Stimulated activated CD8-positive, alpha-beta memory T cell treated with anti-CD3 and anti-CD28 coated beads, Interleukin-4, amount 100 ng/mL, for 1 hour (primary cell): ENCODE data around the gene FOXD4L6.
"Not testable (repeated sequence)": the region's sequence is repeated elsewhere in the genome, so short reads cannot be mapped to it uniquely, and the experiment has no call there.

Source experiments
- DNase-seq, 2 donors: peaks; one replicate each; pipeline ENCODE4 v3.0.0-alpha.2; 2020; ENCODE audit warnings: low read depth in 2 of 2, low spot score in 1 of 2

The FOXD4L6 gene

GRCh38 chr9:41128581-41128980 is at the start of gene FOXD4L6:
Gene FOXD4L6 (minus strand): TSS chr9:41128681. CDS start chr9:41128383, 298 bp downstream.
- not testable (repeated sequence) for DNase-seq

GRCh38 chr9:41174994-41175393 is 46.5 kb upstream of the FOXD4L6 start:
- DNase-seq: not testable (repeated sequence)

- not testable (repeated sequence) for DNase-seq
These were observed 21.6 kb upstream of the FOXD4L6 start for GRCh38 chr9:41150116-41150515.

GRCh38 chr9:41141878-41142277 is 13.4 kb upstream of the FOXD4L6 start:
- DNase-seq: not testable (repeated sequence)

GRCh38 chr9:41126746-41127446 is 1.6 kb downstream of the FOXD4L6 start:
- DNase-seq: not testable (repeated sequence)

GRCh38 chr9:41125936-41126335 is 2.5 kb downstream of the FOXD4L6 start:
- not testable (repeated sequence) for DNase-seq

GRCh38 chr9:41125109-41125658 is 3.3 kb downstream of the FOXD4L6 start:
- not testable (repeated sequence) for DNase-seq

GRCh38 chr9:41124250-41125108 is 4.0 kb downstream of the FOXD4L6 start:
- not testable (repeated sequence) for DNase-seq

GRCh38 chr9:41123812-41124211 is 4.7 kb downstream of the FOXD4L6 start:
- DNase-seq: not testable (repeated sequence)

GRCh38 chr9:41123396-41123795 is 5.1 kb downstream of the FOXD4L6 start:
- not testable (repeated sequence) for DNase-seq

- not testable (repeated sequence) for DNase-seq
These were observed 7.8 kb downstream of the FOXD4L6 start for GRCh38 chr9:41120696-41121095.

GRCh38 chr9:41119719-41120118 is 8.8 kb downstream of the FOXD4L6 start:
- not testable (repeated sequence) for DNase-seq

GRCh38 chr9:41119311-41119710 is 9.2 kb downstream of the FOXD4L6 start:
- DNase-seq: not testable (repeated sequence)

GRCh38 chr9:41113348-41113747 is 15.1 kb downstream of the FOXD4L6 start:
- not testable (repeated sequence) for DNase-seq

- DNase-seq: not testable (repeated sequence)
These were observed 17.1 kb downstream of the FOXD4L6 start for GRCh38 chr9:41111414-41111813.

GRCh38 chr9:41110913-41111312 is 17.6 kb downstream of the FOXD4L6 start:
- DNase-seq: not testable (repeated sequence)

- DNase-seq: not testable (repeated sequence)
These were observed 19.2 kb downstream of the FOXD4L6 start for GRCh38 chr9:41109253-41109652.

- DNase-seq: not testable (repeated sequence)
These were observed 19.7 kb downstream of the FOXD4L6 start for GRCh38 chr9:41108816-41109215.

- not testable (repeated sequence) for DNase-seq
These were observed 21.9 kb downstream of the FOXD4L6 start for GRCh38 chr9:41106472-41107116.

GRCh38 chr9:41105557-41106253 is 22.8 kb downstream of the FOXD4L6 start:
- DNase-seq: not testable (repeated sequence)
